ENCODE data around the gene SPATA18. TPM values are rescaled to one million over a fixed set of nuclear protein-coding genes. Genes with fewer than 3 reads are reported as not detected.

Gene SPATA18
- polyA plus RNA-seq, 1 donor from 2014 or later = 0.09 TPM

DNA sequence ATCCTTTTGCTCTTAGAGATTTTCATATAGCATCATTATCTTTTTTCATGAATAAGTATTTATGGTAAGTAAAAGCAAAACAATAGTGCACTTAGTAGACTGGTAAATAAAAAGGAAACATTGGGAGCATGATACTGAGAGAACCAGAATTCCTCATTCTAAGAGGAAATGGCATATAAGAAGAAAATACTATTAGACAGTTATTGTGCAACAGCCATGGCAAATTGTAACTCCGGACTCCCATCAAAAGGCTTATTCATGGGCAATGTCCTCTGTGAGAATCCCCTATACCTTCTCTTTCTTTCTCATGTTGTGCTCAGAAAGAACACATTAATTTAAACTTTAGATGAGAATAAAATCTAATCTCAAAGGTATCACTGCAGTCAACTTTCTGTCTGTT is 42.4 kb downstream of the SPATA18 start:
- no peak overlapping the region for H3K27ac ChIP-seq (ENCODE audit: low read length)
- H3K27me3 ChIP-seq (ENCODE audit: insufficient read depth, low read depth, low read length) = no peaks in the 10 kb centered on the region
- TF ChIP-seq EP300 (conservative IDR thresholded peaks at IDR 0.05; ENCODE audit: poor library complexity, severe bottlenecking) = no peak
- no peak for TF ChIP-seq SMC3 (conservative IDR thresholded peaks at IDR 0.05; ENCODE audit: poor library complexity)
- no peak for TF ChIP-seq POLR2AphosphoS5 (IDR thresholded peaks at IDR 0.05)
- TF ChIP-seq RAD21 (conservative IDR thresholded peaks at IDR 0.05) = no peak
- TF ChIP-seq, protein P1, sequence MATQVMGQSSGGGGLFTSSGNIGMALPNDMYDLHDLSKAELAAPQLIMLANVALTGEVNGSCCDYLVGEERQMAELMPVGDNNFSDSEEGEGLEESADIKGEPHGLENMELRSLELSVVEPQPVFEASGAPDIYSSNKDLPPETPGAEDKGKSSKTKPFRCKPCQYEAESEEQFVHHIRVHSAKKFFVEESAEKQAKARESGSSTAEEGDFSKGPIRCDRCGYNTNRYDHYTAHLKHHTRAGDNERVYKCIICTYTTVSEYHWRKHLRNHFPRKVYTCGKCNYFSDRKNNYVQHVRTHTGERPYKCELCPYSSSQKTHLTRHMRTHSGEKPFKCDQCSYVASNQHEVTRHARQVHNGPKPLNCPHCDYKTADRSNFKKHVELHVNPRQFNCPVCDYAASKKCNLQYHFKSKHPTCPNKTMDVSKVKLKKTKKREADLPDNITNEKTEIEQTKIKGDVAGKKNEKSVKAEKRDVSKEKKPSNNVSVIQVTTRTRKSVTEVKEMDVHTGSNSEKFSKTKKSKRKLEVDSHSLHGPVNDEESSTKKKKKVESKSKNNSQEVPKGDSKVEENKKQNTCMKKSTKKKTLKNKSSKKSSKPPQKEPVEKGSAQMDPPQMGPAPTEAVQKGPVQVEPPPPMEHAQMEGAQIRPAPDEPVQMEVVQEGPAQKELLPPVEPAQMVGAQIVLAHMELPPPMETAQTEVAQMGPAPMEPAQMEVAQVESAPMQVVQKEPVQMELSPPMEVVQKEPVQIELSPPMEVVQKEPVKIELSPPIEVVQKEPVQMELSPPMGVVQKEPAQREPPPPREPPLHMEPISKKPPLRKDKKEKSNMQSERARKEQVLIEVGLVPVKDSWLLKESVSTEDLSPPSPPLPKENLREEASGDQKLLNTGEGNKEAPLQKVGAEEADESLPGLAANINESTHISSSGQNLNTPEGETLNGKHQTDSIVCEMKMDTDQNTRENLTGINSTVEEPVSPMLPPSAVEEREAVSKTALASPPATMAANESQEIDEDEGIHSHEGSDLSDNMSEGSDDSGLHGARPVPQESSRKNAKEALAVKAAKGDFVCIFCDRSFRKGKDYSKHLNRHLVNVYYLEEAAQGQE (IDR thresholded peaks at IDR 0.05; ENCODE audit: borderline replicate concordance) = no peak
- TF ChIP-seq, protein P2, sequence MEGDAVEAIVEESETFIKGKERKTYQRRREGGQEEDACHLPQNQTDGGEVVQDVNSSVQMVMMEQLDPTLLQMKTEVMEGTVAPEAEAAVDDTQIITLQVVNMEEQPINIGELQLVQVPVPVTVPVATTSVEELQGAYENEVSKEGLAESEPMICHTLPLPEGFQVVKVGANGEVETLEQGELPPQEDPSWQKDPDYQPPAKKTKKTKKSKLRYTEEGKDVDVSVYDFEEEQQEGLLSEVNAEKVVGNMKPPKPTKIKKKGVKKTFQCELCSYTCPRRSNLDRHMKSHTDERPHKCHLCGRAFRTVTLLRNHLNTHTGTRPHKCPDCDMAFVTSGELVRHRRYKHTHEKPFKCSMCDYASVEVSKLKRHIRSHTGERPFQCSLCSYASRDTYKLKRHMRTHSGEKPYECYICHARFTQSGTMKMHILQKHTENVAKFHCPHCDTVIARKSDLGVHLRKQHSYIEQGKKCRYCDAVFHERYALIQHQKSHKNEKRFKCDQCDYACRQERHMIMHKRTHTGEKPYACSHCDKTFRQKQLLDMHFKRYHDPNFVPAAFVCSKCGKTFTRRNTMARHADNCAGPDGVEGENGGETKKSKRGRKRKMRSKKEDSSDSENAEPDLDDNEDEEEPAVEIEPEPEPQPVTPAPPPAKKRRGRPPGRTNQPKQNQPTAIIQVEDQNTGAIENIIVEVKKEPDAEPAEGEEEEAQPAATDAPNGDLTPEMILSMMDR (IDR thresholded peaks at IDR 0.05; ENCODE audit: poor library complexity, severe bottlenecking) = no peak
- no peak for TF ChIP-seq EZH2 (IDR thresholded peaks at IDR 0.05; ENCODE audit: borderline replicate concordance, insufficient read depth, low read length, poor library complexity, severe bottlenecking)
- no peak for TF ChIP-seq MXI1 (conservative IDR thresholded peaks at IDR 0.05; ENCODE audit: poor library complexity, severe bottlenecking)
- no peak for TF ChIP-seq TAF1 (IDR thresholded peaks at IDR 0.05; ENCODE audit: low read depth)
- no peaks in the 10 kb centered on the region for H3F3A ChIP-seq (ENCODE audit: insufficient read depth, low read length, poor library complexity, severe bottlenecking)
- no peaks in the 10 kb centered on the region for H4K20me1 ChIP-seq (ENCODE audit: insufficient read depth)
- H3K9ac ChIP-seq (ENCODE audit: low read length) = no peak overlapping the region
- no peak overlapping the region for H3K4me2 ChIP-seq (ENCODE audit: low read length)
- no peaks in the 10 kb centered on the region for H3K9me2 ChIP-seq (ENCODE audit: insufficient read depth, low read length)
- no peaks in the 10 kb centered on the region for H3K9me3 ChIP-seq (ENCODE audit: low read length)
- H3K36me3 ChIP-seq (ENCODE audit: insufficient read depth, low read length) = no peaks in the 10 kb centered on the region
- H2AFZ ChIP-seq (ENCODE audit: low read depth, low read length) = no peak overlapping the region
- no peaks in the 10 kb centered on the region for H3K79me2 ChIP-seq (replicated peaks; ENCODE audit: insufficient read depth, low read length)
- H3K4me3 ChIP-seq (ENCODE audit: low read length) = no peak overlapping the region

DNA sequence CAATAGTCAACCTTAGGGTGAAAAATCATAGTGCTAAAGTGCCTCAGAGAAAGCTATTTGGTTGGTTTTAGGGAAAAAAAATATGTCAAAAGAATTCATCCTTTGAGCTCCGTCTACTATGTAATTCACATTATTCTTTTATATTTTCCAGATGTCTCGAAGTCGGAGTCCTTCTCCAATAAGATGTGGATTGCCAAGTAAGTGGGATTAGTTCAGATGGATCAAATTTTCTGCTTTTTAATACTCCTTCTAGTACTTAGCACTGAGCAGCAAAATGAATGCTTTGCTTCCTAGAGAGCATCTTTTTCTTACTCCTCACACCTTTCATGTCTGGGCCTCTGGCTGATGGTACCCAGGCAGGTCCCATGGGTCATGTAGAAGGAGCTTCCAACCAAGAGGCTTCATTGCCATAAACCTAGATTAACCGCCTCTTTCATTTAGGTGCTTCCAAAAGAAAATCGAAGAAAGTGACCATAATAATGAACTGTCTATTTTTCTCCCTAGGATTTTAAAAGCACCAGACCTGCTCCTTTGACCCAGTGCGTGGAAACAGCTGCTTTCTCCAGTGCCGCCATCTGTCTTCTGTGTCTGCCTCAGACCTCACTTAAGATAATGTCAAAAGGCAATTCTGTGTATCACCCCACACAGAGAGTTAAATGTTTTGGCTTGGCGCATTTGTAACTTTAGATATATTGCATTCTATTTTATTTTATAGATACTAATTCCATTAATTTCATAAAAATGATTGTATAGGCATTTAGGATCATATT is 43.5 kb downstream of the SPATA18 start:
- H3K79me2 ChIP-seq (replicated peaks; ENCODE audit: insufficient read depth, low read length) = no peaks in the 10 kb centered on the region
- H3K4me2 ChIP-seq (ENCODE audit: low read length) = no peak overlapping the region
- no peaks in the 10 kb centered on the region for H4K20me1 ChIP-seq (ENCODE audit: insufficient read depth)
- no peaks in the 10 kb centered on the region for H3K9me3 ChIP-seq (ENCODE audit: low read length)
- no peaks in the 10 kb centered on the region for H3K27me3 ChIP-seq (ENCODE audit: insufficient read depth, low read depth, low read length)
- H3K36me3 ChIP-seq (ENCODE audit: insufficient read depth, low read length) = no peaks in the 10 kb centered on the region
- H2AFZ ChIP-seq (ENCODE audit: low read depth, low read length) = no peak overlapping the region
- no peak overlapping the region for H3K9ac ChIP-seq (ENCODE audit: low read length)
- TF ChIP-seq SMC3 (conservative IDR thresholded peaks at IDR 0.05; ENCODE audit: poor library complexity) (no peak), MXI1 (conservative IDR thresholded peaks at IDR 0.05; ENCODE audit: poor library complexity, severe bottlenecking) (no peak), RAD21 (conservative IDR thresholded peaks at IDR 0.05) (no peak), POLR2AphosphoS5 (IDR thresholded peaks at IDR 0.05) (no peak), EP300 (conservative IDR thresholded peaks at IDR 0.05; ENCODE audit: poor library complexity, severe bottlenecking) (no peak), TAF1 (IDR thresholded peaks at IDR 0.05; ENCODE audit: low read depth) (no peak), EZH2 (IDR thresholded peaks at IDR 0.05; ENCODE audit: borderline replicate concordance, insufficient read depth, low read length, poor library complexity, severe bottlenecking) (no peak)
- TF ChIP-seq, protein P2 (IDR thresholded peaks at IDR 0.05; ENCODE audit: poor library complexity, severe bottlenecking) = no peak
- TF ChIP-seq, protein P1 (IDR thresholded peaks at IDR 0.05; ENCODE audit: borderline replicate concordance) = no peak
- no peak overlapping the region for H3K4me3 ChIP-seq (ENCODE audit: low read length)
- no peaks in the 10 kb centered on the region for H3F3A ChIP-seq (ENCODE audit: insufficient read depth, low read length, poor library complexity, severe bottlenecking)
- no peak overlapping the region for H3K27ac ChIP-seq (ENCODE audit: low read length)
- no peaks in the 10 kb centered on the region for H3K9me2 ChIP-seq (ENCODE audit: insufficient read depth, low read length)

All from neural cell (in vitro differentiated cells).